Measurements from ENCODE around the gene TBX10.

The TBX10 gene

DNA sequence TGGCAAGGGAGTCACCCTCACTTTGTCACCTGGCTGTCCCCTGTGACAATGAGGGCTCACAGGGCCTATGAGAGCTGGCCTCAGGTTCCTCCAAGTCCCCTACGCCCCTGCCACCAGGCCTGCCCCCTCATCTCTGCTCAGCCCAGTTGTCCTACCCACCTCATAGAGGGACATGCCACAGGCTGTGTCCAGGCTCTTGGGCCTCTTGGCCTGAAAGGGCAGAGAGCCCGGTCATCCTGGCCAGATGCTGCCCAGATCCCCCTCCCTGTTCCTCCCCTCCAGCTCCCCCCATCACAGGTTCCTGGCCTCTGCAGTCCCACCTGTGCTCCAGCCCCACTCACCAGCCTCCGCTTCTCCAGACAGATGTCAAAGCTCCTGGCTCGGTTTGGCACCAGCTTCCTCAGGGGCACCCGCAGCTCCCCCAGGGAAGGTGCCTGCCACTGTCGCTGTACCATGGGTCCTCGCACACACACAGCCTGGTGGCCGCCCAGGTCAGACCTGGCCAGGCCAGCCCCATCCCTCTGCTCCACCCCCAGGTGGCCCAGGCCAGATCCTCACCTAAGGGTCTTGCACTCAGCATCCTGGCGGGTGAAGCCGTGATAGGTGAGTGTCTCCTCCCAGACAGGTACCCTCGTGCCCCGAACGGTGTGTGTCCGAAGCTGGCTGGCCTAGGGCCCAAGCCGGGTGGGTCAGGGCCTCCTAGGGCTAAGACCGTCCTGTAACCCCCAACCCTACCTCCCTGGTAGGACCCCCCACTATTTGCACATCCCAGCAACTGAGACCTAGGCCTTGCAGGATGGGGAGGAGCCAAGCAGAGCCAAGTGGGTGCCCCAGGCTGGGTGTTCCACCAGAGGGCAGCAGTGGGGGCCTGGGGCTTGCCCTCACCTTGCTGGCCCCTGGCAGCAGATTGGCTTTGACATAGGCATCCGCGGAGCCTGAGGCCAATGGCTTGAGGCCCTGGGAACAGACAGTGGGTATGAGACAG is 24.5 kb downstream of the TBX10 start:
- Histone ChIP-seq H3F3A (ENCODE audit: insufficient read depth) (0 out of 2 replicates have a peak, but pooled peaks cover 5% of the 10 kb centered on the region), H3K27ac (ENCODE audit: low read depth, low read length) (peak overlapping the region; percentile 86), H3K79me2 (ENCODE audit: insufficient read depth, low read length) (no peaks in the 10 kb centered on the region)

DNA sequence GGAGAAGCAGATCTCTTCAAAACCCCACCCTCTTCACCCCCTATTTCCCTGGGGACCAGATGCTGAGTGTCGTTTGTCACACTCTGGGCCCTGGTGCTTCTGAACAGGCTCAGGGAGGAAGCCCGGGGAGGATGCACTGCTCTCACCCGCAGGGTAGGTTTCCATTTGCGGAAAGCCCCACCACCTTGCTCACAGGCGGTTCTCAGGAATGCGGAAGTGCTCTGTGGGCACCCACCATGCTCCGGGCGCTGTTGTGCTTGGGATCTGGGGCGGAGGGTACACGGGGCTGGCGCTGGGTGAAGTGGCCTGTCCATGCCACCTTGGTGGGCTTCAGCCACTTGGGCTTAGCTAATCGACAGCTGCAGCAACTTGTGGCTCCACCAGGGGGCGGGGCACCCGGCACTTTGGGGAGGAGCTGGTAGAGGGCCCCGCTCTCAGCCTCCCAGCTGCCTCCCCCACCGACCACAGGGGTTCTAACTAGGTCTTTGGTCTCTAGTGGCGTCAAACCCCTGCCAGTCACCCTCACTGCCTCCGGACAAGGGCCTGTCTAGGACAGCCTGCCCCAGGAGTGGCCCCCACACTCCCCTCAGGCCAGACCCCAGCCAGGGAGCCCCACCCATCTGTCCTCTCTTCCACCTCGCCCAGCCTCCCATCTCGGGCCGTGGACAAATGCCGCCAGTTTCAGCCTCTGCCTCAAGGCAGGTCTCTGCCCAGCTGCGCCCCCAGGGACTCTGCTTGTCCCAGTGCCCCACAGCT is 25.4 kb downstream of the TBX10 start:
- Histone ChIP-seq H2AFZ (ENCODE audit: low read depth, low read length, severe bottlenecking) (peak overlapping the region; percentile 54), H4K20me1 (ENCODE audit: low read depth, low read length) (no peaks in the 10 kb centered on the region), H3K27ac (ENCODE audit: low read depth, low read length) (peak overlapping the region; percentile 86), H3F3A (ENCODE audit: insufficient read depth) (peaks cover 5% of the 10 kb centered on the region; the same call in 1 of the 2 replicates), H3K4me2 (ENCODE audit: low read depth, low read length, poor library complexity, severe bottlenecking) (peak overlapping the region; percentile 57), H3K79me2 (ENCODE audit: insufficient read depth, low read length) (no peaks in the 10 kb centered on the region), H3K9me2 (replicated peaks; ENCODE audit: insufficient read depth, low read length) (no peaks in the 10 kb centered on the region), H3K9ac (ENCODE audit: low read length) (peak overlapping the region; percentile 57), H3K27me3 (ENCODE audit: low read length) (no peaks in the 10 kb centered on the region), H3K9me3 (ENCODE audit: insufficient read depth, low read length) (no peaks in the 10 kb centered on the region), H3K4me3 (ENCODE audit: insufficient read depth, low read length, poor library complexity, severe bottlenecking) (peak overlapping the region; percentile 28), H3K36me3 (ENCODE audit: low read length) (no peaks in the 10 kb centered on the region)
- TF ChIP-seq, protein P1, sequence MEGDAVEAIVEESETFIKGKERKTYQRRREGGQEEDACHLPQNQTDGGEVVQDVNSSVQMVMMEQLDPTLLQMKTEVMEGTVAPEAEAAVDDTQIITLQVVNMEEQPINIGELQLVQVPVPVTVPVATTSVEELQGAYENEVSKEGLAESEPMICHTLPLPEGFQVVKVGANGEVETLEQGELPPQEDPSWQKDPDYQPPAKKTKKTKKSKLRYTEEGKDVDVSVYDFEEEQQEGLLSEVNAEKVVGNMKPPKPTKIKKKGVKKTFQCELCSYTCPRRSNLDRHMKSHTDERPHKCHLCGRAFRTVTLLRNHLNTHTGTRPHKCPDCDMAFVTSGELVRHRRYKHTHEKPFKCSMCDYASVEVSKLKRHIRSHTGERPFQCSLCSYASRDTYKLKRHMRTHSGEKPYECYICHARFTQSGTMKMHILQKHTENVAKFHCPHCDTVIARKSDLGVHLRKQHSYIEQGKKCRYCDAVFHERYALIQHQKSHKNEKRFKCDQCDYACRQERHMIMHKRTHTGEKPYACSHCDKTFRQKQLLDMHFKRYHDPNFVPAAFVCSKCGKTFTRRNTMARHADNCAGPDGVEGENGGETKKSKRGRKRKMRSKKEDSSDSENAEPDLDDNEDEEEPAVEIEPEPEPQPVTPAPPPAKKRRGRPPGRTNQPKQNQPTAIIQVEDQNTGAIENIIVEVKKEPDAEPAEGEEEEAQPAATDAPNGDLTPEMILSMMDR (IDR thresholded peaks at IDR 0.05; ENCODE audit: insufficient read depth, low read length, poor library complexity, severe bottlenecking) = peak; percentile 13
- no peak for TF ChIP-seq EZH2phosphoT487 (conservative IDR thresholded peaks at IDR 0.05; ENCODE audit: low read length)

More for the DNA sequence above, 24.5 kb downstream of the TBX10 start:
- H3K4me2 ChIP-seq (ENCODE audit: low read depth, low read length, poor library complexity, severe bottlenecking) = peak overlapping the region; percentile 57
- H3K4me3 ChIP-seq (ENCODE audit: insufficient read depth, low read length, poor library complexity, severe bottlenecking) = no peak overlapping the region
- H3K9me3 ChIP-seq (ENCODE audit: insufficient read depth, low read length) = no peaks in the 10 kb centered on the region
- no peaks in the 10 kb centered on the region for H4K20me1 ChIP-seq (ENCODE audit: low read depth, low read length)
- H3K9me2 ChIP-seq (replicated peaks; ENCODE audit: insufficient read depth, low read length) = no peaks in the 10 kb centered on the region
- peak overlapping the region; percentile 54 for H2AFZ ChIP-seq (ENCODE audit: low read depth, low read length, severe bottlenecking)
- no peaks in the 10 kb centered on the region for H3K36me3 ChIP-seq (ENCODE audit: low read length)
- TF ChIP-seq, protein P1 (IDR thresholded peaks at IDR 0.05; ENCODE audit: insufficient read depth, low read length, poor library complexity, severe bottlenecking) = peak; percentile 63
- no peak for TF ChIP-seq EZH2phosphoT487 (conservative IDR thresholded peaks at IDR 0.05; ENCODE audit: low read length)
- H3K9ac ChIP-seq (ENCODE audit: low read length) = peak overlapping the region; percentile 57
- no peaks in the 10 kb centered on the region for H3K27me3 ChIP-seq (ENCODE audit: low read length)

DNA sequence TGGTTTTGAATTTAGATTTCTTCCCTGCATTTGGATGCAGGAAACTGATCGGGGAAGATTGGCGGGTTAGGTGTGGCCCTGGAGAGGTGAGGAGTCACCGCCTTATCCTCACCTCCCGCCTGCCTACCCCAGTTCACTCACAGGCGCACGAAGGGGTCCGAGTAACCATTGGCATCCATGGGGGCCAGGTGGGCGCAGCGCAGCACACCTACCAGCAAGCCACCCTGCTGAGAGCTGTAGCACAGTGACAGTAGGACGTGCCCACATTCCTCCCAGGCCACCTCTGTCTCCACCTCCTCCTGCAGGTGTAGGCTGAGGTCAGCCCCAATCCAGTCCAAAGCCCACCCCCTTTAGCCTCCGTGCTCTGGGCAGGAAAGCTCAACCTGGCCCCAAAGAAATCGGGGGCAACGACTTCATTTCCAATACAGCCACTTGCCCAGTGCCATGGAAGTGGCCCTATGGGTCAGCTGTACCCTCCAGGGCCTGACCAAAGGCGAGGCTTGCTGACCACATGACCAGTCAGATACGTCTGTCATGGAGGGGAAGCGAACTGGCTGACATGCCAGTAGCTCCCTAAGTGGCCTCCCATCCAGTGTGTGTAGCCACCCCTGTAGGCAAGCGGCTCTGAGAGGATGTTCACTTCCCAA is 26.1 kb downstream of the TBX10 start:
- Histone ChIP-seq H3K9me2 (replicated peaks; ENCODE audit: insufficient read depth, low read length) (no peaks in the 10 kb centered on the region), H3K79me2 (ENCODE audit: insufficient read depth, low read length) (no peaks in the 10 kb centered on the region), H2AFZ (ENCODE audit: low read depth, low read length, severe bottlenecking) (peak overlapping the region; percentile 54), H4K20me1 (ENCODE audit: low read depth, low read length) (no peaks in the 10 kb centered on the region), H3K4me3 (ENCODE audit: insufficient read depth, low read length, poor library complexity, severe bottlenecking) (no peak overlapping the region), H3K27ac (ENCODE audit: low read depth, low read length) (peak overlapping the region; percentile 86), H3K27me3 (ENCODE audit: low read length) (no peaks in the 10 kb centered on the region), H3K36me3 (ENCODE audit: low read length) (no peaks in the 10 kb centered on the region), H3K9me3 (ENCODE audit: insufficient read depth, low read length) (no peaks in the 10 kb centered on the region), H3K9ac (ENCODE audit: low read length) (peak overlapping the region; percentile 57), H3F3A (ENCODE audit: insufficient read depth) (peaks cover 5% of the 10 kb centered on the region; the same call in 1 of the 2 replicates), H3K4me2 (ENCODE audit: low read depth, low read length, poor library complexity, severe bottlenecking) (peak overlapping the region; percentile 57)
- no peak for TF ChIP-seq EZH2phosphoT487 (conservative IDR thresholded peaks at IDR 0.05; ENCODE audit: low read length)
- TF ChIP-seq, protein P1 (IDR thresholded peaks at IDR 0.05; ENCODE audit: insufficient read depth, low read length, poor library complexity, severe bottlenecking) = no peak
